SW480 (cell line): ENCODE data around the gene KIF18B.

Experiments used
- DNase-seq: peaks from one replicate; pipeline ENCODE4 v3.0.0-alpha.2; 2016; ENCODE audit warnings: low spot score

The KIF18B gene

DNA sequence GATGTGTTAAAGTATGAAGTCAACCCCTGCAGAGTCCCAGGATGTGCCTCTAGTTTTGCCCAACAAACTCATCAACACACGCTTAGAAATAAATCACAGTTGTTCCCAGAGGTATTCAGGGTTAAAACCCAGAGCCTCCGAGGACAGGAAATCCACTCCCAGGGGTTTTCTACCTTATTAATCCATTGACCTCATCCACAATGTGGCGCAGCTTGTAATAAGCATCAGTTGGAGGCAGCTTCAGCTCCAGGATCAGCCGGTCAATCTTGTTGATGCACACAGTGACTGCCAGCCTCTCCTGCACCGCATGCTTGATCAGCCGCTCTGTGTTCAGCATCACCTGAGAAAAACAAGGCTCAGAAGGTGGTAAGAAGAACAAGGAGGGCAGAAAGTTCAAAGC lies 71.8 kb downstream of the KIF18B start:
- no peak for DNase-seq
